T-helper 17 cell (primary cell): ENCODE measurements around the gene C2orf76. TPM values are rescaled to one million over a fixed set of nuclear protein-coding genes. Genes with fewer than 3 reads are reported as not detected.
"Not testable (repeated sequence)": the region's sequence is repeated elsewhere in the genome, so short reads cannot be mapped to it uniquely, and the experiment has no call there.

ENCODE experiments used
- ATAC-seq: fragments of 150-1000 bp; cut with Tn5 transposase; 2 replicates; pipeline ENCODE4 v1.10.0; 2021; ENCODE audit warnings: mild to moderate bottlenecking, moderate library complexity
- DNase-seq, 3 donors: peaks; one replicate each; pipeline versions ENCODE4 v3.0.0 to v3.0.0-alpha.2; 2020 to 2021
- H3K9me3 ChIP-seq: one replicate; pipeline ENCODE4 v1.7.0; 2013; ENCODE audit warnings: low read length, mild to moderate bottlenecking; ENCODE audit not compliant: control insufficient read depth, poor library complexity, severe bottlenecking
- H3K27ac Mint-ChIP-seq: one replicate; pipeline ENCODE4 v1.8.0; 2022; ENCODE audit warnings: mild to moderate bottlenecking, moderate library complexity, mixed read lengths
- H3K27me3 Mint-ChIP-seq: one replicate; pipeline ENCODE4 v1.8.0; 2022; ENCODE audit warnings: mixed read lengths
- H3K36me3 Mint-ChIP-seq: one replicate; pipeline ENCODE4 v1.8.0; 2022; ENCODE audit warnings: low read depth, mixed read lengths
- H3K4me1 Mint-ChIP-seq: one replicate; pipeline ENCODE4 v1.8.0; 2022; ENCODE audit warnings: mild to moderate bottlenecking, mixed read lengths
- H3K4me3 Mint-ChIP-seq: one replicate; pipeline ENCODE4 v1.8.0; 2022; ENCODE audit warnings: mild to moderate bottlenecking, moderate library complexity, mixed read lengths
- total RNA-seq, 4 donors: library from RNA in 2 of 4; stranded (reverse) in 2 of 4; gene quantifications; one replicate each; pipeline ENCODE4 v1.2.3 and lab custom pipeline; 2022 to 2026

The C2orf76 gene
- total RNA-seq, 2 donors from 2014 or later, result 7.2 to 9.0 TPM

DNA sequence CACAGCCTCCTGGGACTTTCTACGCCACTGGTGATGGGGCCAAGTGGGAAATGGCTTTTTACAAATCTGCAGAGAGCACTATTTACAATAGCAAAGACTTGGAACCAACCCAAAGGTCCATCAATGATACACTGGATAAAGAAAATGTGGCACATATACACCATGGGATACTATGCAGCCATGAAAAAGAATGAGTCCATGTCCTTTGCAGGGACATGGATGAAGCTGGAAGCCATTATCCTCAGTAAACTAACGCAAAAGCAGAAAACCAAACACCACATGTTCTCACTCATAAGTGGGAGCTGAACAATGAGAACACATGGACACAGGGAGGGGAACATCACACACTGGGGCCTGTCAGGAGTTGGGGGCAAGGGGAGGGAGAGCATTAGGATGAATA lies 88.2 kb downstream of the C2orf76 start:
- not testable (repeated sequence) for H3K27me3 Mint-ChIP-seq, DNase-seq, ATAC-seq, H3K4me1 Mint-ChIP-seq, H3K27ac Mint-ChIP-seq, H3K36me3 Mint-ChIP-seq, H3K9me3 ChIP-seq
- peak overlapping the region; percentile 37 for H3K4me3 Mint-ChIP-seq

GRCh38 chr2:119276864-119277263 lies 89.8 kb downstream of the C2orf76 start:
- no peaks in the 10 kb centered on the region for H3K9me3 ChIP-seq
- Mint-ChIP-seq H3K27ac (no peak overlapping the region), H3K27me3 (no peaks in the 10 kb centered on the region), H3K36me3 (no peaks in the 10 kb centered on the region), H3K4me1 (no peaks in the 10 kb centered on the region), H3K4me3 (no peak overlapping the region)
- no peak for DNase-seq
- no peak for ATAC-seq

DNA sequence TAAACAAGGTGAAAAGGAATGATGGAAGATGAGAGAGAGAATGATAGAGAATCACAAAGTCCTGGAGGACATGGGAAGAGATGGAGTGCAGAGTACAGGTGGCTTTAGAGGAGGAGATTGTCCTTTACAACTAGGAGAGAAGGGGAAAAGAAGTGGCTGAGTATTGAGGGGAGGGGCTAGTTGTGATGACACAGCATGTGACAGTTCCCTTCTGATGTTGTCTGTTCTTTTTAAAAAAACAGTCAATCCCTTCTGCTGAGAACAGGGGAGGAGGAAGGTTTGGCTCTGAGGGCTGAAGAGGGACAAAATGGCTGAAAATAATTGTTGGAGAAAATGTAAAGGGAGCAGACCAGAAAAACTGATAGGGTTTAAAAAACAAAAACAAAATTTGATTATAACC lies 99.0 kb downstream of the C2orf76 start:
- H3K36me3 Mint-ChIP-seq, result peaks cover 5% of the 10 kb centered on the region
- no peak for ATAC-seq

DNA sequence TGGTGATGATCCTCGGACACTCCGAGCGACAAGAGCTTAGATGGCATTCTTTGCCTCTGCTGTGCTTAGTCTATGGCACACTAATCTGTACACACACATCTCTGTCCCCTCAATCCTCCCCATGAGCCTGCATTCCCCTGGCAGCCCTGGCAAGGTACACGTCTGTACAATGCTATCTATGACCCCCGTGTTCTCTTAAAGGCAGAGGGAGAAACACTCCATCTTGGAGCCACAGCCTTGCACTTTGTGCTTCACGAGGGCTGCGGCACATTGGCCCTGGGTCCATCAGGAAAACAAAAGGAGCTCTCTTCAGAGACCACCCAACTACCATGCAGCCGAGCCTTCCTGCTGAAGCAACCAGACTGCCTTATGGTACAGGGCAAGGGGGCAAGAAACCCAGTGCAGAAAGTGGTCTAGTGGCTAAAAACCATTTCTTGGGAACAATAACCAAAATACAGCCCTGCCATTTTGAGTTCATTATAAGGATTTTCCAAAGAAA lies 100.5 kb downstream of the C2orf76 start:
- Mint-ChIP-seq H3K4me1 (peaks cover 2% of the 10 kb centered on the region), H3K4me3 (no peak overlapping the region), H3K36me3 (peaks cover 5% of the 10 kb centered on the region), H3K27me3 (peaks cover 17% of the 10 kb centered on the region), H3K27ac (no peak overlapping the region)
- no peaks in the 10 kb centered on the region for H3K9me3 ChIP-seq
- no peak for DNase-seq
- no peak for ATAC-seq

More for the DNA sequence above, 99.0 kb downstream of the C2orf76 start:
- Mint-ChIP-seq H3K4me3 (no peak overlapping the region), H3K4me1 (peaks cover 2% of the 10 kb centered on the region), H3K27ac (peak overlapping the region; percentile 24), H3K27me3 (peaks cover 12% of the 10 kb centered on the region)
- no peak for DNase-seq
- no peaks in the 10 kb centered on the region for H3K9me3 ChIP-seq

DNA sequence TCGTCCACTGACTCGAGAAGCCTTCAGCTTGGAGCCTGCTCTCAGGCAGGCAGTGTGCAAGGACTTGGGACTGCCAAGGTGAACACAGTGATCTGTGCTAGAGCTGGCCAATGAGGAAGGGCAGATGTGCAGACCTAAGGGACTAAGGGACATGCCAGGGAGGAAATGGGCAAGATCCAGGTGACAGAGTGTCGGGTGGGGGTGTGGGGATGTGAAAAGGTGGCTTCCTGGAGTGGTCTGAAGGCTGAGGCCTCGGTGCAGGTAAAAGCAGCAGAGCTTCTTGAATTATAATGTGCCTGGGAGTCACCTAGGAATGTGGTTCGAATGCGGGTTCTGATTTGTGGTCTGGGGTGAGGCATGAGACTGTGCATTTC lies 101.0 kb downstream of the C2orf76 start:
- DNase-seq, result no peak
- peaks cover 2% of the 10 kb centered on the region for H3K4me1 Mint-ChIP-seq
- no peak overlapping the region for H3K27ac Mint-ChIP-seq
- H3K27me3 Mint-ChIP-seq, result peaks cover 17% of the 10 kb centered on the region
- peaks cover 5% of the 10 kb centered on the region for H3K36me3 Mint-ChIP-seq
- H3K9me3 ChIP-seq, result no peaks in the 10 kb centered on the region
- no peak overlapping the region for H3K4me3 Mint-ChIP-seq
- ATAC-seq, result no peak

GRCh38 chr2:119264781-119265692 lies 101.6 kb downstream of the C2orf76 start:
- ATAC-seq, result peak; percentile 42
- no peak for DNase-seq
- H3K9me3 ChIP-seq, result no peaks in the 10 kb centered on the region
- H3K4me1 Mint-ChIP-seq, result peaks cover 2% of the 10 kb centered on the region
- no peak overlapping the region for H3K4me3 Mint-ChIP-seq
- no peak overlapping the region for H3K27ac Mint-ChIP-seq
- H3K36me3 Mint-ChIP-seq, result peaks cover 5% of the 10 kb centered on the region
- H3K27me3 Mint-ChIP-seq, result peaks cover 17% of the 10 kb centered on the region

- Mint-ChIP-seq H3K4me3 (no peak overlapping the region), H3K27me3 (peaks cover 17% of the 10 kb centered on the region), H3K36me3 (peaks cover 5% of the 10 kb centered on the region), H3K27ac (no peak overlapping the region), H3K4me1 (peaks cover 2% of the 10 kb centered on the region)
- DNase-seq (no peak), ATAC-seq (no peak)
- no peaks in the 10 kb centered on the region for H3K9me3 ChIP-seq
These were observed 103.0 kb downstream of the C2orf76 start for GRCh38 chr2:119263656-119264055.

GRCh38 chr2:119263025-119263424 lies 103.6 kb downstream of the C2orf76 start:
- DNase-seq, result no peak
- H3K4me3 Mint-ChIP-seq, result no peak overlapping the region
- H3K36me3 Mint-ChIP-seq, result peaks cover 5% of the 10 kb centered on the region
- no peak overlapping the region for H3K27ac Mint-ChIP-seq
- no peak for ATAC-seq
- no peaks in the 10 kb centered on the region for H3K9me3 ChIP-seq
- peaks cover 17% of the 10 kb centered on the region for H3K27me3 Mint-ChIP-seq
- peaks cover 2% of the 10 kb centered on the region for H3K4me1 Mint-ChIP-seq

- peaks cover 11% of the 10 kb centered on the region for H3K27me3 Mint-ChIP-seq
- no peak for DNase-seq
- no peak for ATAC-seq
- H3K9me3 ChIP-seq, result no peaks in the 10 kb centered on the region
- H3K36me3 Mint-ChIP-seq, result no peaks in the 10 kb centered on the region
- H3K4me1 Mint-ChIP-seq, result no peaks in the 10 kb centered on the region
- no peak overlapping the region for H3K27ac Mint-ChIP-seq
- H3K4me3 Mint-ChIP-seq, result no peak overlapping the region
These were observed 105.0 kb downstream of the C2orf76 start for GRCh38 chr2:119261493-119262225.

DNA sequence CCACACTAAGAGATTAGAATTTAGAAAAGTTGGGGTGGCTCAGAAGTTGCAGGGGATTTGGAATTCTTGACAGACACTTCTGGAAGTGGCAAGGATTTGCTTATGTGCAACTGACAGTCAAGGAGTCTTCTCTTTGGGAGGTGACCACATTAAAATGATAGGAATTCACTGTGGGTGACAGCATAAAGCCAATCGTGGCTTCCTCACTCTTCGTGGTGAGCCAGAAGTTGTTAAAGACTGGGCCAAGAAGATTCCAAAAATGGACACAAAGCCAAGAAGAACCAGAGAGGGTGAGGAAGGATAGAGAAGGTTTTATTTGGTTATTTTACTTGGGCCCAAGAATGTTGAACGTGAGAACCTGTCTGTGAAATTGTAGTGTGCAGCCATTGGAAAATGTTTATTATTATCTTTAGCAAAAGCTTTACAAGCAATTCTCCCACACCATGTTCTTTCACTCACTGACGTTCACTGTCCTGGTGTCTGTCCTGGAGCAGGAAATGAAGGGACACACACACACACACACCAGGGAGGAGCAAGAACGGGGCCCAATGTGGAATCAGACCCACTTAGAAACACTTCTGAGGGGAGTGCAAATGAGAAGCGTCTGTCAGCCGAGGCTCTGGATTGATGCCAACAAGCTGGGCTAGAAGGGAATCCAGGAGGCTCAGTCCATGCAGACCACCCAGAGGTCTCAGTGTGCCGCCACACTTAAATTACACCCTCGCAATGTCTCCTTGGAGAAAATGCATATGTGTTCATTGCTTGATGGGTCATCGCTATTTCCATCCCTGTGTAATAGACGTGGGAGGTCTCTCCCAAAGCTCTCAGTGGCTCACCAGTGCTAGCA lies 105.8 kb downstream of the C2orf76 start:
- Mint-ChIP-seq H3K27ac (no peak overlapping the region), H3K36me3 (no peaks in the 10 kb centered on the region), H3K27me3 (peaks cover 11% of the 10 kb centered on the region), H3K4me1 (no peaks in the 10 kb centered on the region), H3K4me3 (no peak overlapping the region)
- ATAC-seq (no peak), DNase-seq (no peak)
- no peaks in the 10 kb centered on the region for H3K9me3 ChIP-seq

DNA sequence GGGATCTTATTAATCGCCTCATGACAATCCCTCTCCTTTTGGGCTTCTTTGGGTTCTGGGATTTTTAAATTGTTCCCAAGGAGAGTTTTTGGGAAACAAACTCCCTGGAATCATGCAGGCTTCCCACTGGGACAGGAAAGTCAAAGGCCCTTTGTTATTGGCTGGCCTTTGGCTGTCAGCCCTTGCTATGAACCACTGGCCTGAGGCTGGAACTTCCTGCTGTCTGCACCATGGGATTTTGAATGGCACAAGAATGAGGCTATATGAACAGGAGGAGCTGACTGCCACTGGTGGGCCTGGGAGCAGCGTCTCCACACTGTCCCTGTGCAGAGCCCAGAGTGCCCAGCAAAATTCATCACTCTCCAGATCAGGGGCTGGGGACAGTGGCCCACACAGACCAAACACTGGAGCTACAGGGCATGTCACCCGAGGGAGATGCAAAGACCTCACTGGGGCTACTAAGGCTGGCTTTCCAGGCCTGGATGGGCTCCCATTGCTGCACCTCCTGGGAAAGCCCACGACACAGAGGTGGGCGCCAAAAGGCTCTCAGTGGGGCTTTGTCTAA lies 107.3 kb downstream of the C2orf76 start:
- ATAC-seq (no peak), DNase-seq (no peak)
- no peak overlapping the region for H3K4me3 Mint-ChIP-seq
- no peaks in the 10 kb centered on the region for H3K9me3 ChIP-seq
- no peak overlapping the region for H3K27ac Mint-ChIP-seq
- no peaks in the 10 kb centered on the region for H3K4me1 Mint-ChIP-seq
- H3K27me3 Mint-ChIP-seq, result peaks cover 11% of the 10 kb centered on the region
- no peaks in the 10 kb centered on the region for H3K36me3 Mint-ChIP-seq

GRCh38 chr2:119257198-119257597 lies 109.4 kb downstream of the C2orf76 start:
- Mint-ChIP-seq H3K4me3 (no peak overlapping the region), H3K27ac (no peak overlapping the region), H3K36me3 (no peaks in the 10 kb centered on the region), H3K27me3 (peaks cover 11% of the 10 kb centered on the region), H3K4me1 (no peaks in the 10 kb centered on the region)
- ATAC-seq, result no peak
- H3K9me3 ChIP-seq, result no peaks in the 10 kb centered on the region
- no peak for DNase-seq

GRCh38 chr2:119256582-119256921 lies 110.1 kb downstream of the C2orf76 start:
- DNase-seq, result no peak
- H3K9me3 ChIP-seq, result no peaks in the 10 kb centered on the region
- ATAC-seq, result no peak
- Mint-ChIP-seq H3K27ac (no peak overlapping the region), H3K36me3 (no peaks in the 10 kb centered on the region), H3K4me1 (no peaks in the 10 kb centered on the region), H3K4me3 (no peak overlapping the region), H3K27me3 (peaks cover 15% of the 10 kb centered on the region)
